HCT116 (cell line): ENCODE measurements around the gene FOXP1. TPM values are rescaled to one million over a fixed set of nuclear protein-coding genes. Genes with fewer than 3 reads are reported as not detected.

Experiments used
- ATAC-seq: fragments of 200-7000 bp; cut with Tn5 transposase; 2 replicates; pipeline ENCODE4 v1.9.1; 2020; ENCODE audit warnings: mild to moderate bottlenecking, moderate library complexity
- BruUV-seq: library from RNA; stranded (reverse); fragments of 400-500 nt; replicated peaks from 2 replicates; lab custom pipeline; 2021; lab: Mats Ljungman, UMichigan
- CTCF ChIA-PET: fragments of 300-600 bp; sonication (Branson Sonifier 250); formaldehyde crosslinking; loops from one replicate; lab custom pipeline; 2021; ENCODE audit warnings: antibody characterized with exemption; lab: Charles Lee
- POLR2A ChIA-PET: fragments of 300-600, 350-600 bp; sonication (Branson Sonifier 250); formaldehyde crosslinking; loops from one replicate; lab custom pipeline; 2021; ENCODE audit warnings: antibody characterized with exemption; lab: Charles Lee
- RAD21 ChIA-PET, 2 experiments: fragments of 300-600 bp; sonication (Branson Sonifier 250); formaldehyde crosslinking; loops; one replicate each; lab custom pipeline; 2023; ENCODE audit warnings: low total read pairs in 2 of 2; ENCODE audit not compliant: uncharacterized antibody in 2 of 2, unreplicated experiment in 2 of 2, low non-redundant PET in 1 of 2; lab: Charles Lee
- DNase-seq: peaks from one replicate; pipeline ENCODE4 v3.0.0-alpha.2; 2010; ENCODE audit warnings: low read depth, low spot score
- H2AFZ ChIP-seq: fragments of 200-600 bp; shearing (Covaris generic), sonication (generic); 2 replicates; pipeline ENCODE4 v1.6.1; 2017; ENCODE audit warnings: low read depth, mixed run types, mixed read lengths, antibody characterized with exemption, low read length; ENCODE audit not compliant: poor library complexity, severe bottlenecking
- H3K27ac ChIP-seq: 2 replicates; pipeline ENCODE4 v1.5.1; 2012; ENCODE audit warnings: low read depth, low read length
- H3K27me3 ChIP-seq: fragments of 200-600 bp; sonication (generic); 2 replicates; pipeline ENCODE4 v1.6.1; 2016; ENCODE audit warnings: mixed run types, low read length, mixed read lengths; ENCODE audit not compliant: insufficient read depth
- H3K36me3 ChIP-seq, 2 experiments: fragments of 200-500 bp in 1 of 2; fragments of 200-600 bp in 1 of 2; sonication (Bioruptor generic) in 1 of 2; sonication (generic) in 1 of 2; 2 replicates each; pipeline versions ENCODE4 v1.5.1 to v1.6.1; 2014 to 2016; ENCODE audit warnings: low read length in 2 of 2, inconsistent platforms in 1 of 2, mixed read lengths in 1 of 2, mixed run types in 1 of 2; ENCODE audit not compliant: insufficient read depth in 2 of 2, control insufficient read depth in 1 of 2
- H3K4me1 ChIP-seq, 2 experiments: fragments of 200-600 bp in 1 of 2; sonication (generic) in 1 of 2; 2 replicates each; pipeline versions ENCODE4 v1.5.1 to v1.6.1; 2012 to 2017; ENCODE audit warnings: low read length in 2 of 2, inconsistent platforms in 1 of 2, mild to moderate bottlenecking in 1 of 2, mixed read lengths in 1 of 2, mixed run types in 1 of 2, moderate library complexity in 1 of 2; ENCODE audit not compliant: insufficient read depth in 2 of 2, control insufficient read depth in 1 of 2
- H3K4me2 ChIP-seq: fragments of 200-600 bp; sonication (generic); 2 replicates; pipeline ENCODE4 v1.6.1; 2017; ENCODE audit warnings: mixed run types, low read length, mixed read lengths
- H3K4me3 ChIP-seq, 2 experiments: fragments of 200-600 bp in 1 of 2; sonication (generic) in 1 of 2; replicated peaks in 1 of 2; 2 replicates each; pipeline ENCODE4 v1.5.1; 2011 to 2016; ENCODE audit warnings: low read length in 2 of 2, control low read depth in 1 of 2, low read depth in 1 of 2, mild to moderate bottlenecking in 1 of 2, mixed read lengths in 1 of 2, mixed run types in 1 of 2
- H3K79me2 ChIP-seq: fragments of 200-600 bp; sonication (generic); 2 replicates; pipeline ENCODE4 v1.6.1; 2017; ENCODE audit warnings: mild to moderate bottlenecking, mixed run types, low read length, moderate library complexity, mixed read lengths; ENCODE audit not compliant: insufficient read depth
- H3K9ac ChIP-seq: fragments of 200-600 bp; sonication (generic); 2 replicates; pipeline ENCODE4 v1.6.1; 2016; ENCODE audit warnings: low read length, mixed read lengths
- H3K9me2 ChIP-seq: fragments of 200-600 bp; sonication (generic), shearing (Covaris generic); 2 replicates; pipeline ENCODE4 v1.6.1; 2017; ENCODE audit warnings: mixed run types, mild to moderate bottlenecking, moderate library complexity; ENCODE audit not compliant: insufficient read depth
- H3K9me3 ChIP-seq, 2 experiments: fragments of 200-500 bp in 1 of 2; fragments of 200-600 bp in 1 of 2; sonication (Bioruptor generic) in 1 of 2; sonication (generic) in 1 of 2; 2 replicates each; pipeline ENCODE4 v1.6.1; 2014 to 2017; ENCODE audit warnings: low read length in 2 of 2, mixed read lengths in 2 of 2, inconsistent platforms in 1 of 2, low read depth in 1 of 2, mild to moderate bottlenecking in 1 of 2, mixed run types in 1 of 2, moderate library complexity in 1 of 2; ENCODE audit not compliant: control insufficient read depth in 1 of 2, insufficient read depth in 1 of 2
- H4K20me1 ChIP-seq: fragments of 200-600 bp; sonication (generic), shearing (Covaris generic); 2 replicates; pipeline ENCODE4 v1.6.1; 2017; ENCODE audit warnings: mixed run types, mild to moderate bottlenecking, moderate library complexity; ENCODE audit not compliant: insufficient read depth
- CEBPB ChIP-seq: IDR thresholded peaks from 2 replicates; pipeline ENCODE4 v1.6.1; 2012; ENCODE audit warnings: low read depth
- EGR1 ChIP-seq: IDR thresholded peaks from 2 replicates; pipeline ENCODE4 v1.6.1; 2012; ENCODE audit warnings: low read depth
- EZH2 ChIP-seq: fragments of 200-600 bp; sonication (generic); IDR thresholded peaks from 2 replicates; pipeline ENCODE4 v1.6.1; 2017; ENCODE audit warnings: antibody characterized with exemption, mixed run types
- FOSL1 ChIP-seq: IDR thresholded peaks from 2 replicates; pipeline ENCODE4 v1.6.1; 2012; ENCODE audit warnings: low read depth
- POLR2AphosphoS5 ChIP-seq: IDR thresholded peaks from 2 replicates; pipeline ENCODE4 v1.6.1; 2011; ENCODE audit warnings: mild to moderate bottlenecking, low read depth, low read length, moderate library complexity
- SP1 ChIP-seq: IDR thresholded peaks from 2 replicates; pipeline ENCODE4 v1.6.1; 2012; ENCODE audit warnings: low read depth
- SRF ChIP-seq: IDR thresholded peaks from 2 replicates; pipeline ENCODE4 v1.6.1; 2012; ENCODE audit warnings: low read depth
- TCF7L2 ChIP-seq: IDR thresholded peaks from 2 replicates; pipeline ENCODE4 v1.7.0; 2011; ENCODE audit warnings: borderline replicate concordance, inconsistent platforms; ENCODE audit not compliant: insufficient read depth, insufficient read length; ENCODE audit errors: extremely low read depth
- YY1 ChIP-seq: IDR thresholded peaks from 2 replicates; pipeline ENCODE4 v1.6.1; 2011; ENCODE audit warnings: low read length, low read depth, moderate library complexity, mild to moderate bottlenecking; ENCODE audit not compliant: insufficient replicate concordance; ENCODE audit errors: extremely low read depth
- ZFX ChIP-seq: fragments of 450-650 bp; IDR thresholded peaks from 2 replicates; pipeline ENCODE4 v1.6.1; 2017
- ZNF274 ChIP-seq: fragments of 200-500 bp; sonication (Bioruptor generic); IDR thresholded peaks from 2 replicates; pipeline ENCODE4 v1.6.1; 2014; ENCODE audit warnings: mild to moderate bottlenecking, low read depth, low read length, inconsistent platforms
- intact Hi-C: fragments of 100-400 bp; cut with micrococcal nuclease; formaldehyde crosslinking; loops from 2 replicates; pipeline ENCODE4 v1.10.0; 2022
- total RNA-seq: library from RNA; stranded (reverse); gene quantifications from one replicate; pipeline ENCODE4 v1.2.1, GENCODE V29; 2021; ENCODE audit not compliant: unreplicated experiment
- TF ChIP-seq, protein P1 (sequence below): IDR thresholded peaks from 2 replicates; pipeline ENCODE4 v1.6.1; 2012
- TF ChIP-seq, protein P2 (sequence below), 3 experiments: fragments of 200-600 bp in 1 of 3; sonication (generic) in 1 of 3; IDR thresholded peaks in 2 of 3; conservative IDR thresholded peaks in 1 of 3; 2 replicates each; pipeline ENCODE4 v1.5.1; 2012 to 2017; ENCODE audit warnings: low read depth in 2 of 3, low read length in 2 of 3, antibody characterized with exemption in 1 of 3, borderline replicate concordance in 1 of 3, control low read depth in 1 of 3, mild to moderate bottlenecking in 1 of 3, mixed read lengths in 1 of 3, mixed run types in 1 of 3, moderate library complexity in 1 of 3; ENCODE audit not compliant: insufficient read depth in 1 of 3
- TF ChIP-seq, protein P3 (sequence below): IDR thresholded peaks from 2 replicates; pipeline ENCODE4 v1.6.1; 2012; ENCODE audit warnings: low read depth

The FOXP1 gene
- total RNA-seq, 1 experiment from 2014 or later: 11.4 TPM

DNA sequence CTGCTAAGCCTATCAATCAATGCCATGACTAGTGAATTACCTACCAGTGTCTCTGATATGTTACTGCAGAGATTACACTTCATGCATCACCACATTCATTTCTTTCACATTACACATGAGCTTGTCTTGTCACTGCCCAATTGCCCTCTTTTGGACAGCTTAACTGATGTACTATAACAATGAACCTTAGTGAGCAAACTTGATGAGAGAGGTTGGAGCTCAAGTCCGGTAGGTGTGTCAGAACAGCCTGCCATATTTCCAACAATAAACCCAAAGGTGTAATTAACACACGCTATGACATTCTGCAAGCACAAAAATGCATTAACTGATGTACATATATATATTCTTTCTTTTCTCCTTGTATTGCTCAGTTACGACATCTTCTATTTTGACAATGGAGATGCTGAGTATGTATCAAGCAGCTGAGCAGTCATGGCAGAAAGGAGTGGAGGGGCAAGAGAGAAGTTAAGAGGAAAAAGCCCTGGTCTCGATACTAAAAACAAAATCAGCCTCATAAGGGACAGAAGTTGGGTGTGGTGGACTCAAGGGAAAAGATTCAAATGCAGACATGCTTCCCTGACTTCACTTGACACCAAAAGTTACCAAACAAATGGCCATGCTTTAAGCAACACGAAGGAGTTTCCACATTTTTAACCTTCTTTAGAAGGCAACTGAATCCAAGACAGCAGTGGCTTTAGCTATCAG is 538.2 kb downstream of the FOXP1 start:
- intact Hi-C loops: no loop called here
- POLR2A ChIA-PET: no interaction called here

DNA sequence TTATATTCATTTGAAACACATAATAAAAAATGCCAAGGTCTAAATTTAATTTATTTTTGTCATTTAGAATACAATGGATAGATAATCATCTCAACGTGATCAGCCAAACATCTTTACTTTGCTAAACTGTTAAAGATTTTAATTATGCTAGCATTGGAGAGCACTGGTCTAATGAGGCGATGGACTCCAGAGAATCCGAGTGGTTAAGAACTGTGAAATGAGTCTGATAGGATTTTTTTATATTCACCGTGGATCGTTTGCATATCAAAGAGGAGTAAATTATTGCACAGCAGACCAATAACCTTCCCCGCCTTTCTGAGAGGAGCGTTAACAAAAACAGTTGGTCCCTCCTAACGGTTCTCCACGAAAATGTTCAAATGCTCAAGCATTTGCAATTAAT is 540.8 kb downstream of the FOXP1 start:
- H3K9ac ChIP-seq: no peak overlapping the region
- DNase-seq (no peak), ATAC-seq (no peak)
- no peak overlapping the region for H3K27ac ChIP-seq
- BruUV-seq: no TSS peak
- POLR2A ChIA-PET: no interaction called here
- CTCF ChIA-PET: no interaction called here
- no peaks in the 10 kb centered on the region for H3K27me3 ChIP-seq
- no peak overlapping the region for H3K4me2 ChIP-seq
- H3K9me3 ChIP-seq: no peaks in the 10 kb centered on the region; a peak in 1 of 4 replicates
- no peaks in the 10 kb centered on the region; the same call in 1 of the 2 replicates for H4K20me1 ChIP-seq
- intact Hi-C loops: no loop called here
- H3K36me3 ChIP-seq: no peaks in the 10 kb centered on the region
- RAD21 ChIA-PET: no interaction called here
- no peaks in the 10 kb centered on the region for H3K79me2 ChIP-seq
- TF ChIP-seq CEBPB (no peak), SP1 (no peak), TCF7L2 (no peak), EGR1 (no peak), SRF (no peak), YY1 (no peak), POLR2AphosphoS5 (no peak), ZFX (no peak), EZH2 (no peak), FOSL1 (no peak)
- TF ChIP-seq, protein P1, sequence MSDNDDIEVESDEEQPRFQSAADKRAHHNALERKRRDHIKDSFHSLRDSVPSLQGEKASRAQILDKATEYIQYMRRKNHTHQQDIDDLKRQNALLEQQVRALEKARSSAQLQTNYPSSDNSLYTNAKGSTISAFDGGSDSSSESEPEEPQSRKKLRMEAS: no peak
- TF ChIP-seq, protein P2, sequence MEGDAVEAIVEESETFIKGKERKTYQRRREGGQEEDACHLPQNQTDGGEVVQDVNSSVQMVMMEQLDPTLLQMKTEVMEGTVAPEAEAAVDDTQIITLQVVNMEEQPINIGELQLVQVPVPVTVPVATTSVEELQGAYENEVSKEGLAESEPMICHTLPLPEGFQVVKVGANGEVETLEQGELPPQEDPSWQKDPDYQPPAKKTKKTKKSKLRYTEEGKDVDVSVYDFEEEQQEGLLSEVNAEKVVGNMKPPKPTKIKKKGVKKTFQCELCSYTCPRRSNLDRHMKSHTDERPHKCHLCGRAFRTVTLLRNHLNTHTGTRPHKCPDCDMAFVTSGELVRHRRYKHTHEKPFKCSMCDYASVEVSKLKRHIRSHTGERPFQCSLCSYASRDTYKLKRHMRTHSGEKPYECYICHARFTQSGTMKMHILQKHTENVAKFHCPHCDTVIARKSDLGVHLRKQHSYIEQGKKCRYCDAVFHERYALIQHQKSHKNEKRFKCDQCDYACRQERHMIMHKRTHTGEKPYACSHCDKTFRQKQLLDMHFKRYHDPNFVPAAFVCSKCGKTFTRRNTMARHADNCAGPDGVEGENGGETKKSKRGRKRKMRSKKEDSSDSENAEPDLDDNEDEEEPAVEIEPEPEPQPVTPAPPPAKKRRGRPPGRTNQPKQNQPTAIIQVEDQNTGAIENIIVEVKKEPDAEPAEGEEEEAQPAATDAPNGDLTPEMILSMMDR (IDR thresholded peaks at IDR 0.05 in 2 of 3, conservative IDR thresholded peaks at IDR 0.05 in 1 of 3; ENCODE audit: borderline replicate concordance in 1 of 3, insufficient read depth in 1 of 3, low read depth in 2 of 3, low read length in 2 of 3): no peak
- TF ChIP-seq, protein P3, sequence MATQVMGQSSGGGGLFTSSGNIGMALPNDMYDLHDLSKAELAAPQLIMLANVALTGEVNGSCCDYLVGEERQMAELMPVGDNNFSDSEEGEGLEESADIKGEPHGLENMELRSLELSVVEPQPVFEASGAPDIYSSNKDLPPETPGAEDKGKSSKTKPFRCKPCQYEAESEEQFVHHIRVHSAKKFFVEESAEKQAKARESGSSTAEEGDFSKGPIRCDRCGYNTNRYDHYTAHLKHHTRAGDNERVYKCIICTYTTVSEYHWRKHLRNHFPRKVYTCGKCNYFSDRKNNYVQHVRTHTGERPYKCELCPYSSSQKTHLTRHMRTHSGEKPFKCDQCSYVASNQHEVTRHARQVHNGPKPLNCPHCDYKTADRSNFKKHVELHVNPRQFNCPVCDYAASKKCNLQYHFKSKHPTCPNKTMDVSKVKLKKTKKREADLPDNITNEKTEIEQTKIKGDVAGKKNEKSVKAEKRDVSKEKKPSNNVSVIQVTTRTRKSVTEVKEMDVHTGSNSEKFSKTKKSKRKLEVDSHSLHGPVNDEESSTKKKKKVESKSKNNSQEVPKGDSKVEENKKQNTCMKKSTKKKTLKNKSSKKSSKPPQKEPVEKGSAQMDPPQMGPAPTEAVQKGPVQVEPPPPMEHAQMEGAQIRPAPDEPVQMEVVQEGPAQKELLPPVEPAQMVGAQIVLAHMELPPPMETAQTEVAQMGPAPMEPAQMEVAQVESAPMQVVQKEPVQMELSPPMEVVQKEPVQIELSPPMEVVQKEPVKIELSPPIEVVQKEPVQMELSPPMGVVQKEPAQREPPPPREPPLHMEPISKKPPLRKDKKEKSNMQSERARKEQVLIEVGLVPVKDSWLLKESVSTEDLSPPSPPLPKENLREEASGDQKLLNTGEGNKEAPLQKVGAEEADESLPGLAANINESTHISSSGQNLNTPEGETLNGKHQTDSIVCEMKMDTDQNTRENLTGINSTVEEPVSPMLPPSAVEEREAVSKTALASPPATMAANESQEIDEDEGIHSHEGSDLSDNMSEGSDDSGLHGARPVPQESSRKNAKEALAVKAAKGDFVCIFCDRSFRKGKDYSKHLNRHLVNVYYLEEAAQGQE: no peak
- TF ChIP-seq, all 23 proteins: peak for 0
- H3K4me1 ChIP-seq: no peaks in the 10 kb centered on the region
- H3K4me3 ChIP-seq: no peak overlapping the region
- no peaks in the 10 kb centered on the region for H3K9me2 ChIP-seq
- no peak overlapping the region for H2AFZ ChIP-seq

More for the DNA sequence above, 538.2 kb downstream of the FOXP1 start:
- H3K9me2 ChIP-seq: no peaks in the 10 kb centered on the region
- no peaks in the 10 kb centered on the region for H3K27me3 ChIP-seq
- no TSS peak for BruUV-seq
- H4K20me1 ChIP-seq: no peaks in the 10 kb centered on the region; the same call in 1 of the 2 replicates
- H2AFZ ChIP-seq: no peak overlapping the region
- no peak overlapping the region for H3K4me2 ChIP-seq
- H3K4me1 ChIP-seq: no peaks in the 10 kb centered on the region
- DNase-seq: no peak
- RAD21 ChIA-PET: no interaction called here
- no peak for ATAC-seq
- no peak overlapping the region for H3K27ac ChIP-seq
- CTCF ChIA-PET: no interaction called here
- H3K79me2 ChIP-seq: no peaks in the 10 kb centered on the region
- H3K36me3 ChIP-seq: no peaks in the 10 kb centered on the region
- no peaks in the 10 kb centered on the region; a peak in 1 of 4 replicates for H3K9me3 ChIP-seq
- TF ChIP-seq EGR1 (no peak), CEBPB (no peak), TCF7L2 (no peak), ZNF274 (no peak)
- TF ChIP-seq, all 23 proteins: peak for 0
- H3K9ac ChIP-seq: no peak overlapping the region
- no peak overlapping the region for H3K4me3 ChIP-seq
